Mucosa of descending colon (tissue), 3 donors: ENCODE measurements around the gene PRR5. TPM values are rescaled to one million over a fixed set of nuclear protein-coding genes. Genes with fewer than 3 reads are reported as not detected.

Experiments
- ATAC-seq: fragments of 200-7000 bp; cut with Tn5 transposase; one replicate; pipeline ENCODE4 v1.9.1; 2020; ENCODE audit warnings: mild to moderate bottlenecking, moderate library complexity
- DNase-seq, 3 donors: peaks; one replicate each; pipeline ENCODE4 v3.0.0-alpha.2; 2020
- H3K36me3 ChIP-seq: fragments of 200-600 bp; one replicate; pipeline ENCODE4 v1.8.0; 2021; ENCODE audit warnings: low read depth, mild to moderate bottlenecking
- H3K4me1 ChIP-seq: fragments of 200-600 bp; one replicate; pipeline ENCODE4 v1.8.0; 2021; ENCODE audit warnings: low read depth, mild to moderate bottlenecking
- H3K4me3 ChIP-seq: fragments of 200-600 bp; one replicate; pipeline ENCODE4 v1.8.0; 2021; ENCODE audit warnings: mild to moderate bottlenecking
- H3K9me3 ChIP-seq: fragments of 200-600 bp; one replicate; pipeline ENCODE4 v1.8.0; 2021; ENCODE audit warnings: mild to moderate bottlenecking
- intact Hi-C, 2 donors: fragments of 100-400 bp; cut with DNase I in 1 of 2; cut with micrococcal nuclease in 1 of 2; formaldehyde crosslinking; loops; one replicate each; pipeline versions ENCODE4 v1.11.0 to v1.11.1; 2022; cut with DNase I, micrococcal nuclease
- total RNA-seq, 3 donors: library from RNA; stranded (reverse); fragmentation: NEBNext Ultra II Directional in 2 of 3; extraction: Animal tissue kit (Norgen Biotek cat#: 25700) in 2 of 3; gene quantifications; one replicate each; pipeline versions ENCODE4 v1.2.1 to v1.2.4, GENCODE V29; 2021 to 2023
- TF ChIP-seq, protein P1 (sequence below): fragments of 200-600 bp; IDR thresholded peaks from one replicate; pipeline ENCODE4 v1.8.0; 2022; ENCODE audit warnings: antibody characterized with exemption, mild to moderate bottlenecking
- donor health status: DM: no; HTN: no; CAD: no; lungs with moderate emphysema.
- donor health status: DM: no; HTN: no; CAD: no.
- donor health status: DM: no; HTN: yes; CAD: no.

PRR5 gene
- total RNA-seq, 3 donors from 2014 or later, result 21.8 to 46.2 (median 35.1) TPM

GRCh38 chr22:44735518-44736428 lies 33.8 kb downstream of the PRR5 start:
- intact Hi-C loops, result loop anchor here (2.0 to 5.0 kb wide), 2 partner anchors 38 to 39 kb away; no protein-coding TSS in a partner anchor
- no peak overlapping the region for H3K4me3 ChIP-seq
- peak; percentile 72 for ATAC-seq
- H3K4me1 ChIP-seq, result peaks cover 6% of the 10 kb centered on the region
- H3K9me3 ChIP-seq, result no peaks in the 10 kb centered on the region
- no peaks in the 10 kb centered on the region for H3K36me3 ChIP-seq
- DNase-seq, result peak; percentile 81 to 94 (median 89)
- TF ChIP-seq, protein P1, sequence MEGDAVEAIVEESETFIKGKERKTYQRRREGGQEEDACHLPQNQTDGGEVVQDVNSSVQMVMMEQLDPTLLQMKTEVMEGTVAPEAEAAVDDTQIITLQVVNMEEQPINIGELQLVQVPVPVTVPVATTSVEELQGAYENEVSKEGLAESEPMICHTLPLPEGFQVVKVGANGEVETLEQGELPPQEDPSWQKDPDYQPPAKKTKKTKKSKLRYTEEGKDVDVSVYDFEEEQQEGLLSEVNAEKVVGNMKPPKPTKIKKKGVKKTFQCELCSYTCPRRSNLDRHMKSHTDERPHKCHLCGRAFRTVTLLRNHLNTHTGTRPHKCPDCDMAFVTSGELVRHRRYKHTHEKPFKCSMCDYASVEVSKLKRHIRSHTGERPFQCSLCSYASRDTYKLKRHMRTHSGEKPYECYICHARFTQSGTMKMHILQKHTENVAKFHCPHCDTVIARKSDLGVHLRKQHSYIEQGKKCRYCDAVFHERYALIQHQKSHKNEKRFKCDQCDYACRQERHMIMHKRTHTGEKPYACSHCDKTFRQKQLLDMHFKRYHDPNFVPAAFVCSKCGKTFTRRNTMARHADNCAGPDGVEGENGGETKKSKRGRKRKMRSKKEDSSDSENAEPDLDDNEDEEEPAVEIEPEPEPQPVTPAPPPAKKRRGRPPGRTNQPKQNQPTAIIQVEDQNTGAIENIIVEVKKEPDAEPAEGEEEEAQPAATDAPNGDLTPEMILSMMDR, result peak; percentile 99

GRCh38 chr22:44736581-44737405 lies 34.8 kb downstream of the PRR5 start:
- Histone ChIP-seq H3K36me3 (no peaks in the 10 kb centered on the region), H3K4me3 (no peak overlapping the region), H3K4me1 (peaks cover 6% of the 10 kb centered on the region), H3K9me3 (no peaks in the 10 kb centered on the region)
- DNase-seq, result peak in 1 of 3 donors; percentile 59
- peak; percentile 3 for ATAC-seq
- intact Hi-C loops, result loop anchor here in 1 of 2 donors (5.0 kb wide), 1 partner anchor 39 kb away; no protein-coding TSS in a partner anchor
- TF ChIP-seq, protein P1, result no peak

GRCh38 chr22:44737406-44738346 lies 35.7 kb downstream of the PRR5 start:
- peaks cover 6% of the 10 kb centered on the region for H3K4me1 ChIP-seq
- H3K9me3 ChIP-seq, result no peaks in the 10 kb centered on the region
- peak in 1 of 3 donors; percentile 54 for DNase-seq
- H3K36me3 ChIP-seq, result no peaks in the 10 kb centered on the region
- intact Hi-C loops, result loop anchor here in 1 of 2 donors (5.0 kb wide), 1 partner anchor 40 kb away; no protein-coding TSS in a partner anchor
- no peak overlapping the region for H3K4me3 ChIP-seq
- TF ChIP-seq, protein P1, result no peak
- peak; percentile 4 for ATAC-seq

DNA sequence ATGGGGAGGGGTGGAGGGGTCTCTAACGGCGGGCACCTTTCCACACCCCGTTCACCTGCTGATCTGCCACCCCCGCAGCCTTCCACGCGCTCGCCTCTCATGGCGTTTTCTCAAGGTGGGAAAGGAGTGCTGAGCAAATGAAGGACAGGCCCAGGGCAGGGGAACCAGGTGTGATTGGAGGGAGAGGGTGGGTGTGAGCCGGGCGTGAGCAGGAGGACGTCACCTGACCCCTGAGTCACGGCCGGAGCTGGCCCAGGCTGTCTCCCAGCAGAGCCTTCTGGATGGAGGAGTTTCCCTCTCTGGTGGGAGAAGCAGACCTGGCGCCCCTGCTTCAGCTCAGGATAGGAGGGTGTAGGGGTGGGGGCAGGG lies 36.3 kb downstream of the PRR5 start:
- DNase-seq (peak; percentile 61 to 75 (median 69)), ATAC-seq (peak; percentile 75)
- Histone ChIP-seq H3K36me3 (no peaks in the 10 kb centered on the region), H3K4me1 (peaks cover 6% of the 10 kb centered on the region), H3K9me3 (no peaks in the 10 kb centered on the region), H3K4me3 (no peak overlapping the region)
- intact Hi-C loops, result loop anchor here in 1 of 2 donors (5.0 kb wide), 1 partner anchor 41 kb away; no protein-coding TSS in a partner anchor
- TF ChIP-seq, protein P1, result no peak
